Esophagus squamous epithelium (tissue), 5 donors: ENCODE data around the gene LMBR1L. TPM values are rescaled to one million over a fixed set of nuclear protein-coding genes. Genes with fewer than 3 reads are reported as not detected.

ENCODE experiments used
- DNase-seq: peaks from one replicate; lab custom pipeline; 2025; lab: John Stamatoyannopoulos, UW
- H3K27ac ChIP-seq, 4 donors: fragments of 200-600 bp; sonication (generic); one replicate each; pipeline ENCODE4 v1.5.1; 2016 to 2019; ENCODE audit warnings: mild to moderate bottlenecking in 1 of 4
- H3K27me3 ChIP-seq, 4 donors: fragments of 200-600 bp; sonication (generic); 1 replicate in 3 of 4; 2 replicates in 1 of 4; pipeline versions ENCODE4 v1.5.1 to v1.6.0; 2017 to 2021; ENCODE audit warnings: antibody characterized with exemption in 1 of 4
- H3K36me3 ChIP-seq, 3 donors: fragments of 200-600 bp; sonication (generic); one replicate each; pipeline ENCODE4 v1.5.1; 2016 to 2019
- H3K4me1 ChIP-seq, 3 donors: fragments of 200-600 bp; sonication (generic); one replicate each; pipeline ENCODE4 v1.5.1; 2017 to 2019
- H3K4me3 ChIP-seq, 4 donors: fragments of 200-600 bp; sonication (generic); 1 replicate in 3 of 4; 2 replicates in 1 of 4; pipeline ENCODE4 v1.5.1; 2016 to 2019; ENCODE audit warnings: mild to moderate bottlenecking in 2 of 4, moderate library complexity in 1 of 4
- H3K9me3 ChIP-seq, 3 donors: fragments of 200-600 bp; sonication (generic); one replicate each; pipeline ENCODE4 v1.5.1; 2016 to 2019
- POLR2A ChIP-seq, 4 donors: fragments of 450-650 bp; IDR thresholded peaks; one replicate each; pipeline ENCODE4 v1.6.1; 2017; ENCODE audit warnings: antibody characterized with exemption in 4 of 4, mild to moderate bottlenecking in 4 of 4, moderate library complexity in 3 of 4
- WGBS, 2 donors: methylation state at CpG; one replicate each; pipeline ENCODE4 v1.1.5; 2018; 5-methylcytosine and 5-hydroxymethylcytosine counted together
- intact Hi-C: fragments of 100-400 bp; cut with DNase I; formaldehyde crosslinking; loops from one replicate; pipeline ENCODE4 v1.15.0; 2022
- total RNA-seq, 4 donors: library from RNA; depleted of rRNA; stranded (reverse); fragments of >200 nt; gene quantifications; one replicate each; pipeline ENCODE4 v1.1.0, GENCODE V29; 2016
- TF ChIP-seq, protein P1 (sequence below), 6 experiments: fragments of 450-650 bp in 4 of 6; fragments of 200-600 bp in 2 of 6; sonication (generic) in 2 of 6; IDR thresholded peaks; one replicate each; pipeline ENCODE4 v1.5.1; 2016 to 2019; ENCODE audit warnings: antibody characterized with exemption in 6 of 6, mild to moderate bottlenecking in 4 of 6, moderate library complexity in 4 of 6
- donor health status: DM: yes; HTN: yes; CAD: no.

LMBR1L gene
- total RNA-seq, 4 donors from 2014 or later: 13.7 to 41.8 (median 27.8) TPM

DNA sequence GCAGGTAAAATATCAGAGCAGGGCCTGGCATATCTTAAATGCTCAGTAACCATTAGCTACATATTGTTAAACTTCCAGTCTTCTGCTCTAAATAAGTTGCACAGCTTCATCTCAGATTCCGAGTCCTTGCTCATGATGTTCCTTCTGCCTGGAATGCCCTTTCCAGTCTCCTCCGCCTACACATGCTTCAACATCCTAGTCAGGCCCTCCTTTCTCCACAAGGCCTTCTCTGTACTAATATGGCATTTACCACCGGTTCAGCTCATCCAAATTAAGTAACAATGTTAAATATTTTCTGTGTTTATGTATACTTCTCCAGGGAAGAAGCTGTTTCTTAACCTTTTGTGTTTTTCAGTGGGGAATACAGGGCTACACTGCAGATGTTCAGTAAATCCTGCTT lies 24.5 kb downstream of the LMBR1L start:
- intact Hi-C loops: no loop called here
- H3K27ac ChIP-seq: peak overlapping the region in 1 of 4 donors; percentile 42
- no peaks in the 10 kb centered on the region for H3K36me3 ChIP-seq
- WGBS, 2 donors: 63 to 64% methylated on average over 3 of the region's 3 CpGs
- peaks cover 13 to 29% (median 15%) of the 10 kb centered on the region in 4 donors for H3K27me3 ChIP-seq
- no peak overlapping the region for H3K4me3 ChIP-seq
- DNase-seq: no peak
- H3K9me3 ChIP-seq: no peaks in the 10 kb centered on the region
- peaks cover 14 to 36% (median 30%) of the 10 kb centered on the region in 3 donors for H3K4me1 ChIP-seq
- TF ChIP-seq, protein P1, sequence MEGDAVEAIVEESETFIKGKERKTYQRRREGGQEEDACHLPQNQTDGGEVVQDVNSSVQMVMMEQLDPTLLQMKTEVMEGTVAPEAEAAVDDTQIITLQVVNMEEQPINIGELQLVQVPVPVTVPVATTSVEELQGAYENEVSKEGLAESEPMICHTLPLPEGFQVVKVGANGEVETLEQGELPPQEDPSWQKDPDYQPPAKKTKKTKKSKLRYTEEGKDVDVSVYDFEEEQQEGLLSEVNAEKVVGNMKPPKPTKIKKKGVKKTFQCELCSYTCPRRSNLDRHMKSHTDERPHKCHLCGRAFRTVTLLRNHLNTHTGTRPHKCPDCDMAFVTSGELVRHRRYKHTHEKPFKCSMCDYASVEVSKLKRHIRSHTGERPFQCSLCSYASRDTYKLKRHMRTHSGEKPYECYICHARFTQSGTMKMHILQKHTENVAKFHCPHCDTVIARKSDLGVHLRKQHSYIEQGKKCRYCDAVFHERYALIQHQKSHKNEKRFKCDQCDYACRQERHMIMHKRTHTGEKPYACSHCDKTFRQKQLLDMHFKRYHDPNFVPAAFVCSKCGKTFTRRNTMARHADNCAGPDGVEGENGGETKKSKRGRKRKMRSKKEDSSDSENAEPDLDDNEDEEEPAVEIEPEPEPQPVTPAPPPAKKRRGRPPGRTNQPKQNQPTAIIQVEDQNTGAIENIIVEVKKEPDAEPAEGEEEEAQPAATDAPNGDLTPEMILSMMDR (IDR thresholded peaks at IDR 0.05): no peak
- TF ChIP-seq POLR2A (IDR thresholded peaks at IDR 0.05): no peak

DNA sequence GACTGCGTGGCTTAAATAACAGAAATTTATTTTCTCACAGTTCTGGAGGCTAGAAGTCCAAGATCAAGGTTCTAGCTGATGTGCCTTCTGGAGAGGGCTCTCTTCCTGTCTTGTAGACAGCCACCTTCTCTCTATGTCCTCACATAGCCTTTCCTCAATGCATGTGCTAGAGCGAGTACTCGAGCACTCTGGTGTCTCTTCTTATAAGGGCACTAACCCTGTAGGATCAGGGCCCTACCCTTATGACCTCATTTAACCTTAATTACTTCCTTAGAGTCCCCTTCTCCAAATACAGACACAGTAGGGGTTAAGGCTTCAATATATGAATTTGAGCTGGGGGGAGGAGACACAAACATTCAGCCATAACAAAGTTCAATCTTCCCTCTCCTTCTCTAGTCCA lies 26.2 kb downstream of the LMBR1L start:
- intact Hi-C loops: no loop called here
- Histone ChIP-seq H3K27me3 (peaks cover under 1 to 12% (median 7%) of the 10 kb centered on the region in 4 donors), H3K27ac (no peak overlapping the region), H3K4me3 (no peak overlapping the region), H3K4me1 (peaks cover 4 to 19% (median 13%) of the 10 kb centered on the region in 3 donors), H3K9me3 (no peaks in the 10 kb centered on the region), H3K36me3 (no peaks in the 10 kb centered on the region)
- WGBS, 2 donors: 92 to 93% methylated on average over 3 of the region's 3 CpGs
- TF ChIP-seq POLR2A (IDR thresholded peaks at IDR 0.05): no peak
- TF ChIP-seq, protein P1 (IDR thresholded peaks at IDR 0.05): no peak
- DNase-seq: no peak

DNA sequence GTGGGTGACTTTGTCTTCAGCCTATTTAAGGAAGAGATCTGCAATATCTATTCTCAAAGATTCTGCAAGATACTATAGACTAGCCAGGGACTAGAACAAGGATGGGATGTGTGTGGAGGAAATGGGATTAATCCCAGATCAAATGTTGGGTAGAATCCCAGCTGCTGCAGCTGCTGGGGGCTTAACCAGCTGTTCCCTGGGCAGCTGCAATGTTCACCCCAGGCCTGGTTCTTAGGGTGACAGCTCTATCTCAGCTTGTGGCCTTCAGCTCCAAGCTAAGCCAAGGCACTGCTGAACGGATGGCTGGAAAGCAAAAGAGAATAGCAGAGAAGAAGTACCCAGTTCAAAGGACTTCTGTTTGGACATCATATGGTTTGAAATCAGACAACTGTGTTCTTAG lies 30.9 kb downstream of the LMBR1L start:
- intact Hi-C loops: no loop called here
- 73 to 80% methylated on average over 1 of the region's 1 CpG for WGBS, 2 donors

DNA sequence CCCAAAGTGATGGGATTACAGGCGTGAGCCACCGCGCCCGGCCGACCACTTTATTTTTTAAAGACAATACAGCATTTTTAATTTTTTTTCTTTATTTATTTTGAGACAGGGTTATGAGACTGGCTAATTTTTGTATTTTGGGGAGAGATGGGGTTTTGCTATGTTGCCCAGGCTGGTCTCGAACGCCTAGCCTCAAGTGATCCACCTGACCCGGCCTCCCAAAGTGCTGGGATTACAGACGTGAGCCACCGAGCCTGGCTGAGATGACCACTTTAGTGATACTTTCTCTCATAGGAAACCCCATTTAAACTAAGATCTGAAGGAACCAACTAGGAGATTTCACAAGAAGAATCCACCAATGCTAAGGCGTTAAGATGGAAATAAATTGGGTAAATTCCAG lies 39.7 kb downstream of the LMBR1L start:
- H3K9me3 ChIP-seq: no peaks in the 10 kb centered on the region
- H3K27me3 ChIP-seq: no peaks in the 10 kb centered on the region
- no peak for DNase-seq
- intact Hi-C loops: no loop called here
- WGBS, 2 donors: 92 to 93% methylated on average over 11 of the region's 11 CpGs
- TF ChIP-seq, protein P1 (IDR thresholded peaks at IDR 0.05): no peak
- H3K4me1 ChIP-seq: peaks cover 8 to 20% (median 12%) of the 10 kb centered on the region in 3 donors
- no peaks in the 10 kb centered on the region for H3K36me3 ChIP-seq
- H3K4me3 ChIP-seq: no peak overlapping the region
- H3K27ac ChIP-seq: no peak overlapping the region

More for the DNA sequence above, 30.9 kb downstream of the LMBR1L start:
- H3K27ac ChIP-seq: no peak overlapping the region
- no peak overlapping the region for H3K4me3 ChIP-seq
- no peaks in the 10 kb centered on the region for H3K9me3 ChIP-seq
- DNase-seq: no peak
- no peaks in the 10 kb centered on the region for H3K27me3 ChIP-seq
- no peaks in the 10 kb centered on the region for H3K36me3 ChIP-seq
- no peaks in the 10 kb centered on the region for H3K4me1 ChIP-seq
- TF ChIP-seq, protein P1 (IDR thresholded peaks at IDR 0.05): no peak
- TF ChIP-seq POLR2A (IDR thresholded peaks at IDR 0.05): no peak

DNA sequence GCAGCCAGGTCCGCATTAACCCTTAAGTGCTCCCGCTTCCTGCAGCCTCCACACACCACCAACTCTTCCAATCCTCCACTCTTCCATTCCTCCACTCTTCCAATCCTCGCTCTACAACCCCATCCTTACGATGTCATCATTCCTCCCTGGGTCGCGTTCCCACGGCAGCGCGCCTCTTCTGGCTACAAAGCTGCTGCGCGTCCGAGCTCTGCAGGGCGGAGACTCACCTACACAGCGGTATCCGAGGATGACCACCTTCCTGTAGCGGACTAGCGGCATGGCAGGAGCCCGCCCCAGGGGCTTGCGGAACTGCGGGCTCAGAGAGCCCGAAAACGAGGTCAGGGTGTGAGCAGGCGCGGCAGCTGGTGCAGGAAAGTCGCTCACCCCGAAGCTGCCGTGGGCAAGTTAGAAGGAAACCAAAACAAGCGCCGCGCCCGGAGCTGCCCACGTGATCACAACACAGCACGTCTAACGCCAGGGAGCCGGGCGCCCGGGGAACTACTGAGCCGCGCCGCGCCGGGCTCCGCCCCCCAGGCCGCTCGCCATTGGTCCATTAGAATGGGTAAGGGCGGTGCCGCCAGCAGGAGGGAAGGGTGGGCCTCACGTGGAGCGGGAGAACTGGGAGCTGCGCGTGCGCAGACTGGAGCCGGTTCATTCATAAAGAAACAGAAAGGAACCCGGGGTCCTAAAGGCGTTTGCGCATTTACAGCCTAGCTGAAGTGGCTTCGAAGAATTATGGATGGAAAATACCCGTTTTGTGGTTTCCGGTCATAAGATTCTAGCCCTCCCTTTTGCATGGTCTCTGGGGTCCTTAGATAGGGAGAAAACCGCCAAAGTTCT lies 40.9 kb downstream of the LMBR1L start, which contains the start of gene RHEBL1:
Gene RHEBL1 (minus strand): TSS at position 473 of the 840 bp plus-strand sequence. CDS start 194 bp downstream, at position 279.
- H3K27ac ChIP-seq: peak within 1 kb of the TSS; percentile 71 to 90 (median 82)
- TF ChIP-seq, protein P1 (IDR thresholded peaks at IDR 0.05): peak in 1 of 6 experiments; percentile 50
- TF ChIP-seq POLR2A (IDR thresholded peaks at IDR 0.05): peak in 2 of 4 donors; percentile 30 to 64
- intact Hi-C loops: loop anchor here (10.0 kb wide), 1 partner anchor 55 kb away; no protein-coding TSS in a partner anchor

More for the DNA sequence above, 40.9 kb downstream of the LMBR1L start, which contains the start of gene RHEBL1:
- H3K27me3 ChIP-seq: no peaks in the 10 kb centered on the region
- no peaks in the 10 kb centered on the region for H3K9me3 ChIP-seq
- DNase-seq: peak; percentile 94
- H3K4me3 ChIP-seq: peak within 1 kb of the TSS; percentile 64 to 86 (median 73)
- peaks cover 8 to 20% (median 12%) of the 10 kb centered on the region in 3 donors for H3K4me1 ChIP-seq
- no peaks in the 10 kb centered on the region for H3K36me3 ChIP-seq
- WGBS, 2 donors: 0% methylated on average over 18 to 25 of the region's 60 CpGs
